ENCODE results near the gene PRPF40B.
"Not testable (repeated sequence)": the region's sequence is repeated elsewhere in the genome, so short reads cannot be mapped to it uniquely, and the experiment has no call there.

Gene PRPF40B

DNA sequence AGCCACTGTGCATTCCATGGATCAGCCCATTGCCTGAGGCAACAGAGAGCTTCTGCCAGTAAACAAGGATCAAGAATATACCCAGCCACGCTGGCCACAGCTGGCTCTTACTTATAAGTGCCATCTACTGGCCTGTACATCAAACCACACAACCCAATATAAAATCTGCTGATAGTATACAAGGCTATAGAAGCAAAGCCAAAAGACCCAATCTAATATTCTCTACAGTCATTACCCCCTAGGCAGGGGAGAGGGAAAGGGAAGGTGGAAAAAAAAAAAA, 13.5 kb upstream of the PRPF40B start:
- in situ Hi-C loops (cut with MboI; ENCODE audit: low pct_unique_long_range_greater_than_20kb, low sequenced_read_pairs, unreplicated experiment), result no loop called here
- DNase-seq (ENCODE audit: low spot score), result no peak
- TF ChIP-seq, protein P1, sequence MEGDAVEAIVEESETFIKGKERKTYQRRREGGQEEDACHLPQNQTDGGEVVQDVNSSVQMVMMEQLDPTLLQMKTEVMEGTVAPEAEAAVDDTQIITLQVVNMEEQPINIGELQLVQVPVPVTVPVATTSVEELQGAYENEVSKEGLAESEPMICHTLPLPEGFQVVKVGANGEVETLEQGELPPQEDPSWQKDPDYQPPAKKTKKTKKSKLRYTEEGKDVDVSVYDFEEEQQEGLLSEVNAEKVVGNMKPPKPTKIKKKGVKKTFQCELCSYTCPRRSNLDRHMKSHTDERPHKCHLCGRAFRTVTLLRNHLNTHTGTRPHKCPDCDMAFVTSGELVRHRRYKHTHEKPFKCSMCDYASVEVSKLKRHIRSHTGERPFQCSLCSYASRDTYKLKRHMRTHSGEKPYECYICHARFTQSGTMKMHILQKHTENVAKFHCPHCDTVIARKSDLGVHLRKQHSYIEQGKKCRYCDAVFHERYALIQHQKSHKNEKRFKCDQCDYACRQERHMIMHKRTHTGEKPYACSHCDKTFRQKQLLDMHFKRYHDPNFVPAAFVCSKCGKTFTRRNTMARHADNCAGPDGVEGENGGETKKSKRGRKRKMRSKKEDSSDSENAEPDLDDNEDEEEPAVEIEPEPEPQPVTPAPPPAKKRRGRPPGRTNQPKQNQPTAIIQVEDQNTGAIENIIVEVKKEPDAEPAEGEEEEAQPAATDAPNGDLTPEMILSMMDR (IDR thresholded peaks at IDR 0.05; ENCODE audit: extremely low read depth, insufficient read depth, missing control alignments), result no peak

DNA sequence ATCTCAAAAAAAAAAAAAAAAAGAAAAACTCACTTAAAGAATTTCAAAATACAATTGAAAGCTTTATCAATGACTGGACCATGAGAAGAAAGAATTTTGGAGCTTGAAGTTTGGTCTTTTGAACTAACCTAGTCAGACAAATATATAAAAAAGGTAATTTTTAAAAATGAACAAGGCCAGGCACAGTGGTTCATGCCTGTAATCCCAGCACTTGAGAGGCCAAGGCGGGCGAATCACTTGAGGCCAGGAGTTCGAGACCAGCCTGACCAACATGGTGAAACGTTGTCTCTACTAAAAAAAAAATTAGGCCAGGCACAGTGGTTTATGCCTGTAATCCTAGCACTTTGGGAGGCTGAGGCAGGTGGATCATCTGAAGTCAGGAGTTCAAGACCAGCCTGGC, 12.6 kb upstream of the PRPF40B start:
- in situ Hi-C loops (cut with MboI; ENCODE audit: low pct_unique_long_range_greater_than_20kb, low sequenced_read_pairs, unreplicated experiment); DNase-seq (ENCODE audit: low spot score): not testable (repeated sequence)

DNA sequence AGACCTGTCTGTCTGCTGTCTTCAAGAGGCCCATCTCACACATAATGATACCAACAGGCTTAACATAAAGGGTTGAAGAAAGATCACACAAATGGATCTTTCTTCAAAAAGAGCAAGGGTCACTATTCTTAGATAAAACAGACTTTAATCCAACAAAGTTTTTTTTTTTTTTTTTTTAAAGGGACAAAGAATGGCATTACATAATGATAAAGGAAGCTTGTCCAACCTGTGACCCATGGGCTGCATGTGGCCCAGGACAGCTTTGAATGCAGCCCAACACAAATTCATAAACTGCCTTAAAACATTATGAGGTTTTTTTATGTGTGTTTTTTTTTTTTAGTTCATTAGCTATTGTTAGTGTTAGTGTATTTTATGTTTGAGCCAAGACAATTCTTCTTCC, 11.2 kb upstream of the PRPF40B start:
- TF ChIP-seq, protein P1 (IDR thresholded peaks at IDR 0.05; ENCODE audit: extremely low read depth, insufficient read depth, missing control alignments), result no peak
- no peak for DNase-seq (ENCODE audit: low spot score)
- in situ Hi-C loops (cut with MboI; ENCODE audit: low pct_unique_long_range_greater_than_20kb, low sequenced_read_pairs, unreplicated experiment), result no loop called here

DNA sequence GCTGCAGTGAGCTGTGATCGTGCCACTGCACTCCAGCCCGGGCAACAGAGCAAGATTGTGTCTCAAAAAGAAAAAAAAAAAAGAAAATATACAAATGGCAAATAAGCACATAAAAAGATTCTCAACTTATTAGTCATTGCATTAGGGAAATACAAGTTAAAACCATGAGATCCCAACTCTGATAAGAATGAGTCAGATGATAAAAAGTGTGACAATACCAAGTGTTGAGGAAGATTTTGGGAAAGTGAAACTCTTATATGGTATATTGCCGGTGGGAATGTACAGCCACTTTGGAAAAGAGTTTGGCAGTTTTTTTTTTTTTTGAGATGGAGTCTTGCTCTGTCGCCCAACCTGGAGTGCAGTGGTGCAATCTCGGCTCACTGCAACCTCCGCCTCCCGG, 7.6 kb upstream of the PRPF40B start:
- TF ChIP-seq, protein P1 (IDR thresholded peaks at IDR 0.05; ENCODE audit: extremely low read depth, insufficient read depth, missing control alignments), result no peak
- DNase-seq (ENCODE audit: low spot score), result no peak
- in situ Hi-C loops (cut with MboI; ENCODE audit: low pct_unique_long_range_greater_than_20kb, low sequenced_read_pairs, unreplicated experiment), result no loop called here

DNA sequence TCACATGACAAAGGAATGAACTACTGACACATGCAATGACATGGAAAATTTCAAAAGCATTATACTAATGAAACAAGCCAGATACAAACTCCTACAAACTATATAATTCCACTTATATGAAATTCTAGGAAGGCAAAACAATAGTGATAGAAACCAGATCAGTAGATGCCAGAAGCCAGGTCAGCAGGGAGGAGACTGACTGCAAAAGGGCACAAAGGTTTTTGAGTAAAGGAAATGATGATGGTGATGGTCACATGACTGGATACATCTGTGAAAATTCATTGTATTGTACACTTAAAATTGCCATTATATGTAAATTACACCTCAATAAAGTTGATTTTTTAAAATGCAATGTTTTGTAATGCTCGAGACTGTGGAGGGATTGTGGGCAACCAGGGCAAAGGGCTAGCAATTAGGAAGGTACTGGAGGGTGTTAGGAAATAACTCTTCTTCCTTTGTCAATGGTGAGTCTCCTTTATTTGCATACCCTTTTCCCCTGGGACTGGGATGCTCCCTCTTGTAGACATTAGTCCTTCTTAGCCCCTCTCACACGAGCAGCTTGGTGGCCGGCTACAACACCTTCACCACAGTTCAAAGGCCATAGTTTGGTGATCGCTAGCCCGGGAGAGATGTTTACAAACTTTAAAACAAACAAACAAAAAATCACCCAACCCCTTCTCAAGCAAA, 6.7 kb upstream of the PRPF40B start:
- no peak for DNase-seq (ENCODE audit: low spot score)
- in situ Hi-C loops (cut with MboI; ENCODE audit: low pct_unique_long_range_greater_than_20kb, low sequenced_read_pairs, unreplicated experiment), result no loop called here
- TF ChIP-seq, protein P1 (IDR thresholded peaks at IDR 0.05; ENCODE audit: extremely low read depth, insufficient read depth, missing control alignments), result no peak

DNA sequence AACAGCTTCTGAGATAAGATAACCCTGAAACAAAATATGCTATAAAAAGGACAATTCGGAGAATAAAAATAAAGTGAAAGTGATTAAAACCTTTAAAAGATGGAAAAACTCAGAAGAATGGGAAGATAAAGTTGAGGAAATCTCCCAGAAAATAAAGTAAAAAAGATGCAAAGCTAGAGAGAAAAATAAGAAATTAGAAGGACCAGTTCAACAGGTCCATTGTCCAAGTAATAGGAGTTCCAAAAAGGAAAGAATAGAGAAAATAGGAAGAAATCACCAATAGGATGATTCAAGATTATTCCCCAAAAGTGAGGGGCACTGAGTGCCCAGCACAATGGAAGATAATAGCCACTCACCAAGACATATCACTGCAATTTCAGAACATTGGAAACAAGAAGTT, 4.8 kb upstream of the PRPF40B start:
- TF ChIP-seq, protein P1 (IDR thresholded peaks at IDR 0.05; ENCODE audit: extremely low read depth, insufficient read depth, missing control alignments), result no peak
- in situ Hi-C loops (cut with MboI; ENCODE audit: low pct_unique_long_range_greater_than_20kb, low sequenced_read_pairs, unreplicated experiment), result no loop called here
- no peak for DNase-seq (ENCODE audit: low spot score)

DNA sequence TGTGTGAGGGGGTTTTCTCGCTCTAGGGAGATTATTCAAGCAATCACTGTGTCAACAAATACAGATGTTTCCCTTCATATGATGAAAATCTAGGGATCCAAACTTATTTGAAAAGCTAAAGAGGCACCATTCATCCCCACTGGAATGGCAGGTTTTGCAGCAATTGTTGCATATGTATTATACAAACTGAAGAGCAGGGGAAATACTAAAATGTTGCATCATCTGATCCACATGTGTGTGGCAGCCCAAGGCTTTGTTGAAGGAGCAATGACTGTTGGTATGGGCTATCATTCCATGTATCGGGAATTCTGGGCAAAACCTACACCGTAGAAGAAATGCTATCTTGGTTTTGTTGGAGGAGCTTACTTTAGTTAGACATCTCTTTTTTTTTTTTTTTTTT, 4.1 kb upstream of the PRPF40B start:
- TF ChIP-seq, protein P1 (IDR thresholded peaks at IDR 0.05; ENCODE audit: extremely low read depth, insufficient read depth, missing control alignments), result no peak
- DNase-seq (ENCODE audit: low spot score), result no peak
- in situ Hi-C loops (cut with MboI; ENCODE audit: low pct_unique_long_range_greater_than_20kb, low sequenced_read_pairs, unreplicated experiment), result no loop called here
